SIG-M5 treated with dmso at 0.1 percent for 504 hours (cell line): ENCODE data around the gene HAGHL.

Source experiments
- DNase-seq: peaks from one replicate; lab custom pipeline; 2025; ENCODE audit not compliant: unreplicated experiment; lab: John Stamatoyannopoulos, UW

HAGHL gene

GRCh38 chr16:706189-707061 is 20.5 kb upstream of the HAGHL start:
- peak; percentile 14 for DNase-seq

GRCh38 chr16:707062-707538 is 19.8 kb upstream of the HAGHL start:
- DNase-seq, result no peak

- no peak for DNase-seq
These were observed 18.9 kb upstream of the HAGHL start for GRCh38 chr16:708019-708418.

- no peak for DNase-seq
These were observed 17.9 kb upstream of the HAGHL start for GRCh38 chr16:708959-709358.

- DNase-seq, result peak; percentile 17
These were observed 17.1 kb upstream of the HAGHL start for GRCh38 chr16:709566-710499.

GRCh38 chr16:710500-711075 is 16.3 kb upstream of the HAGHL start:
- no peak for DNase-seq

- no peak for DNase-seq
These were observed 15.8 kb upstream of the HAGHL start for GRCh38 chr16:711084-711483.

- DNase-seq, result peak; percentile 39
These were observed 15.2 kb upstream of the HAGHL start for GRCh38 chr16:711548-712320.

- peak; percentile 48 for DNase-seq
These were observed 14.1 kb upstream of the HAGHL start for GRCh38 chr16:712740-713250.

GRCh38 chr16:714079-714478 is 12.8 kb upstream of the HAGHL start:
- DNase-seq, result no peak

- DNase-seq, result peak; percentile 73
These were observed 12.1 kb upstream of the HAGHL start, which contains the start of gene METRN for GRCh38 chr16:714558-715476. TSS of gene METRN (plus strand) at chr16:715118. CDS start at chr16:715290, 172 bp downstream.

- no peak for DNase-seq
These were observed 11.3 kb upstream of the HAGHL start for GRCh38 chr16:715477-716199.

- no peak for DNase-seq
These were observed 10.7 kb upstream of the HAGHL start for GRCh38 chr16:716200-716568.

- no peak for DNase-seq
These were observed 10.1 kb upstream of the HAGHL start for GRCh38 chr16:716768-717325.

- DNase-seq, result no peak
These were observed 9.3 kb upstream of the HAGHL start for GRCh38 chr16:717450-718245.

- DNase-seq, result no peak
These were observed 8.5 kb upstream of the HAGHL start for GRCh38 chr16:718389-718788.

GRCh38 chr16:718922-719321 is 8.0 kb upstream of the HAGHL start:
- no peak for DNase-seq
